DND-41 (cell line): ENCODE measurements around the gene REEP1.

Experiments
- ATAC-seq: fragments of 200-7000 bp; cut with Tn5 transposase; 3 replicates; pipeline ENCODE4 v1.9.1; 2021; ENCODE audit warnings: low read depth; ENCODE audit not compliant: insufficient read depth
- DNase-seq: peaks from one replicate; pipeline ENCODE4 v3.0.0-alpha.2; 2020
- H2AFZ ChIP-seq: 2 replicates; pipeline ENCODE4 v1.6.0; 2012; ENCODE audit warnings: low read depth, low read length
- H3K27ac ChIP-seq: 2 replicates; pipeline ENCODE4 v1.5.1; 2012; ENCODE audit warnings: low read length, inconsistent platforms
- H3K27me3 ChIP-seq: fragments of 200-600 bp; sonication (generic); 2 replicates; pipeline ENCODE4 v1.6.0; 2012; ENCODE audit warnings: low read length, mild to moderate bottlenecking, inconsistent platforms; ENCODE audit not compliant: insufficient read depth, poor library complexity
- H3K36me3 ChIP-seq: 2 replicates; pipeline ENCODE4 v1.5.1; 2012; ENCODE audit warnings: low read length, inconsistent platforms; ENCODE audit not compliant: insufficient read depth
- H3K4me1 ChIP-seq: 2 replicates; pipeline ENCODE4 v1.5.1; 2012; ENCODE audit warnings: mild to moderate bottlenecking, low read length; ENCODE audit not compliant: insufficient read depth
- H3K4me2 ChIP-seq: 2 replicates; pipeline ENCODE4 v1.6.0; 2012; ENCODE audit warnings: mild to moderate bottlenecking, moderate library complexity, low read length, inconsistent platforms; ENCODE audit not compliant: insufficient read depth
- H3K4me3 ChIP-seq, 2 experiments: fragments of 200-600 bp in 1 of 2; shearing (Covaris generic) in 1 of 2; 2 replicates each; pipeline ENCODE4 v1.5.1; 2012 to 2016; ENCODE audit warnings: inconsistent platforms in 2 of 2, low read length in 2 of 2, mild to moderate bottlenecking in 2 of 2, low read depth in 1 of 2, moderate library complexity in 1 of 2
- H3K79me2 ChIP-seq: 2 replicates; pipeline ENCODE4 v1.6.0; 2012; ENCODE audit warnings: low read length, inconsistent platforms; ENCODE audit not compliant: insufficient read depth
- H3K9ac ChIP-seq: 2 replicates; pipeline ENCODE4 v1.6.0; 2012; ENCODE audit warnings: low read depth, mild to moderate bottlenecking, inconsistent platforms, low read length, moderate library complexity
- H3K9me3 ChIP-seq: 2 replicates; pipeline ENCODE4 v1.5.1; 2012; ENCODE audit warnings: low read length, moderate library complexity, mild to moderate bottlenecking, inconsistent platforms; ENCODE audit not compliant: insufficient read depth, severe bottlenecking
- H4K20me1 ChIP-seq: 2 replicates; pipeline ENCODE4 v1.6.0; 2012; ENCODE audit warnings: low read length; ENCODE audit not compliant: insufficient read depth
- CTCF ChIP-seq: IDR thresholded peaks from 2 replicates; pipeline ENCODE4 v1.5.1; 2012; ENCODE audit warnings: borderline replicate concordance, low read length, moderate library complexity, mild to moderate bottlenecking; ENCODE audit not compliant: poor library complexity, severe bottlenecking; ENCODE audit errors: extremely low read depth
- EZH2 ChIP-seq: IDR thresholded peaks from 3 replicates; pipeline ENCODE4 v1.6.1; 2012; ENCODE audit warnings: borderline replicate concordance, low read depth, mild to moderate bottlenecking, moderate library complexity, low read length, inconsistent platforms; ENCODE audit not compliant: severe bottlenecking

REEP1 gene

GRCh38 chr2:86372133-86372532, 34.7 kb upstream of the REEP1 start:
- TF ChIP-seq CTCF (no peak), EZH2 (no peak)

GRCh38 chr2:86371527-86371926, 34.1 kb upstream of the REEP1 start:
- Histone ChIP-seq H3K9ac (no peak overlapping the region), H3K4me3 (no peak overlapping the region), H3K9me3 (no peaks in the 10 kb centered on the region), H2AFZ (peak overlapping the region; percentile 34), H3K27ac (no peak overlapping the region), H3K4me2 (no peak overlapping the region), H3K79me2 (no peaks in the 10 kb centered on the region), H3K27me3 (peaks cover 4% of the 10 kb centered on the region), H3K4me1 (0 out of 2 replicates have a peak, but pooled peaks cover 3% of the 10 kb centered on the region), H4K20me1 (no peaks in the 10 kb centered on the region), H3K36me3 (no peaks in the 10 kb centered on the region)
- TF ChIP-seq CTCF (no peak), EZH2 (no peak)
- ATAC-seq (0 out of 3 replicates have a peak, but pooled peaks have one; percentile 44), DNase-seq (no peak)

More at GRCh38 chr2:86372133-86372532, 34.7 kb upstream of the REEP1 start:
- DNase-seq (no peak), ATAC-seq (no peak)
- Histone ChIP-seq H3K36me3 (no peaks in the 10 kb centered on the region), H3K27ac (no peak overlapping the region), H2AFZ (no peak overlapping the region), H3K9me3 (no peaks in the 10 kb centered on the region), H3K79me2 (no peaks in the 10 kb centered on the region), H3K9ac (no peak overlapping the region), H3K4me3 (no peak overlapping the region), H3K4me1 (0 out of 2 replicates have a peak, but pooled peaks cover 3% of the 10 kb centered on the region), H4K20me1 (no peaks in the 10 kb centered on the region), H3K4me2 (no peak overlapping the region), H3K27me3 (peaks cover 4% of the 10 kb centered on the region)

GRCh38 chr2:86370579-86370978, 33.2 kb upstream of the REEP1 start:
- no peaks in the 10 kb centered on the region for H3K36me3 ChIP-seq

More at GRCh38 chr2:86370579-86370978, 33.2 kb upstream of the REEP1 start:
- Histone ChIP-seq H3K4me1 (0 out of 2 replicates have a peak, but pooled peaks cover 3% of the 10 kb centered on the region), H3K27me3 (peaks cover 4% of the 10 kb centered on the region), H3K4me2 (no peak overlapping the region), H2AFZ (0 out of 2 replicates have a peak overlapping the region, but pooled peaks have one; percentile 23), H4K20me1 (no peaks in the 10 kb centered on the region), H3K9ac (no peak overlapping the region), H3K79me2 (no peaks in the 10 kb centered on the region), H3K27ac (no peak overlapping the region), H3K4me3 (no peak overlapping the region), H3K9me3 (no peaks in the 10 kb centered on the region)
- ATAC-seq (no peak), DNase-seq (no peak)
- TF ChIP-seq CTCF (peak; percentile 13), EZH2 (no peak)
